CD4-positive, alpha-beta T cell treated with Interleukin-12 subunit alpha and Interleukin-12 subunit beta, for 1 hour (primary cell): ENCODE results near the gene GOLGA8A.
"Not testable (repeated sequence)": the region's sequence is repeated elsewhere in the genome, so short reads cannot be mapped to it uniquely, and the experiment has no call there.

ENCODE experiments used
- DNase-seq: peaks from one replicate; pipeline ENCODE4 v3.0.0-alpha.2; 2020

GOLGA8A gene

DNA sequence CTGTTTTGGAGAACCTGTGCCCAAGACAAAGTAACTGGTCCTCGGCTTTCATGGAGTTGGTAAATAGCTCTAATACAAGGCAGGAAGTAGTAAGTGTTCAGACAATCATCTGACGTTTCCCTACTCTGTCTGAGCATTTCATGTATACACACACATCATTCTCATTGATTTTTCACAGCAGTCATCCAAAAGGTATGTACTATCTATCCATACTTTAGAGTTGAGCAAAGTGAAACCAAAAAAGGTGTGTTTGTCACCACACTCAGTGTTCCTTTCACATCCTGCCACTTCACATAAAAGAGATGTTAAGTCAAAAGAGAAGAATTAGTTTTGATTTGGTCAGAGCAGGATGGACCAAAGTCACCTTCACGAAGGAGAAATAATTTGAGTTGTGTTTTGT, 33.7 kb downstream of the GOLGA8A start:
- DNase-seq: not testable (repeated sequence)

- DNase-seq: not testable (repeated sequence)
Observed at GRCh38 chr15:34403160-34403598, 34.4 kb downstream of the GOLGA8A start.

- DNase-seq: not testable (repeated sequence)
Observed at GRCh38 chr15:34397637-34398259, 39.9 kb downstream of the GOLGA8A start.

DNA sequence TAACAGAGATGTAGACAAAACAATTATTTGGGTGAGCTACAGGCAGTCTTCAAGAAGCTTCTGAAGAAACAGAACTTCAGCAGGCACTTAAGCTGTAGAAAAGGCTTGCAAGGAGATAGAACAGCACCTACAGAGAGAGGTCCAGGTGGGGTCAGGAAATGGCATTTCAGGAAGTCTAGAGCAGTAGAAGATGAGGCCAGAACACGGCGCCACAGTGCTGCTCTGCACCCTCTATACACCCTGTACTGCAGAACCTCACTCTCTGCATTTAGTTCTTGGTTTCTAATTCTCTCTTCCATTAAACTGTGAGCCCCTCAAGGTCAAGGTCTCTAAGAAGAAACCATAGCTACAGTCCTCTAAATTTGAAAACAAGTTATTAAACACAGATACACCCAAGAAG, 44.6 kb downstream of the GOLGA8A start:
- DNase-seq: not testable (repeated sequence)

- DNase-seq: not testable (repeated sequence)
Observed at GRCh38 chr15:34389594-34390086, 48.0 kb downstream of the GOLGA8A start.
